H1 (cell line): ENCODE data around the gene RPL28. TPM values are rescaled to one million over a fixed set of nuclear protein-coding genes. Genes with fewer than 3 reads are reported as not detected.

Source experiments
- CHD1 ChIP-seq: IDR thresholded peaks from 2 replicates; pipeline ENCODE4 v1.6.1; 2012; ENCODE audit warnings: low read depth, low read length, improper control_type of control experiment
- MAX ChIP-seq: IDR thresholded peaks from 2 replicates; pipeline ENCODE4 v1.6.1; 2012; ENCODE audit warnings: inconsistent platforms
- polyA plus RNA-seq, 7 experiments: library from polyadenylated mRNA; depleted of rRNA in 3 of 7; stranded (reverse) in 5 of 7; unstranded in 2 of 7; fragments of >200 nt in 5 of 7; fragments of 200-250 nt in 2 of 7; gene quantifications; 1 replicate in 5 of 7; 2 replicates in 1 of 7; 4 replicates in 1 of 7; pipeline versions ENCODE4 v1.2.1 to v1.2.3, GENCODE V29; 2011 to 2013; ENCODE audit warnings: missing spikeins in 2 of 7, mixed read lengths in 2 of 7
- total RNA-seq: library from RNA; stranded (reverse); fragmentation: NEBNext Ultra II Directional; extraction: Animal tissue kit (Norgen Biotek cat#: 25700); gene quantifications from 2 replicates; pipeline ENCODE4 v1.2.1, GENCODE V29; 2021

RPL28 gene
- total and polyA plus RNA-seq, 2 of the 8 experiments (the other 6 are each of a cell fraction or from before 2014, with no cell fraction given): 2,123 to 8,402 TPM

DNA sequence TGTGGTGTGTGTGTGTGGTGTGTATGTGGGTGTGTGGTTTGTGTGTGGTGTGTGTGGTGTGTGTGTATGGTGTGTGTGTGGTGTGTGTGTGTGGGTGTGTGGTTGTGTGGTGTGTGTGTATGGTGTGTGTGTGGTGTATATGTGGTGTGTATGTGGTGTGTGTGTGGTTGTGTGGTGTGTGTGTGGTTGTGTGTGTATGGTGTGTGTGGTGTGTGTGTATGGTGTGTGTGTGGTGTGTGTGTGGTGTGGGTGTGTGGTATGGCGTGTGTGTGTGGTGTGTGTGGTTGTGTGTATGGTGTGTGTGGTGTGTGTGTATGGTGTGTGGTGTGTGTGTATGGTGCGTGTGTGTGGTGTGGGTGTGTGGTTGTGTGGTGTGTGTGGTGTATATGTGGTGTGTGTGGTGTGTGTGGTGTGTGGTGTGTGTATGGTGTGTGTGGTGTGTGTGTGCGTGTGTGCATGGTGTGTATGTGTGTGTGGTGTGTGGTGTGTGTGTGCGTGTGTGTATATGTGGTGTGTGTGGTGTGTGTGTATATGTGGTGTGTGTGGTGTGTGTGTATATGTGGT, 48.7 kb downstream of the RPL28 start (continued):
- TF ChIP-seq CHD1: no peak
- TF ChIP-seq MAX: no peak
